ENCODE measurements around the gene USO1.
"Not testable (repeated sequence)": the region's sequence is repeated elsewhere in the genome, so short reads cannot be mapped to it uniquely, and the experiment has no call there.

The USO1 gene

DNA sequence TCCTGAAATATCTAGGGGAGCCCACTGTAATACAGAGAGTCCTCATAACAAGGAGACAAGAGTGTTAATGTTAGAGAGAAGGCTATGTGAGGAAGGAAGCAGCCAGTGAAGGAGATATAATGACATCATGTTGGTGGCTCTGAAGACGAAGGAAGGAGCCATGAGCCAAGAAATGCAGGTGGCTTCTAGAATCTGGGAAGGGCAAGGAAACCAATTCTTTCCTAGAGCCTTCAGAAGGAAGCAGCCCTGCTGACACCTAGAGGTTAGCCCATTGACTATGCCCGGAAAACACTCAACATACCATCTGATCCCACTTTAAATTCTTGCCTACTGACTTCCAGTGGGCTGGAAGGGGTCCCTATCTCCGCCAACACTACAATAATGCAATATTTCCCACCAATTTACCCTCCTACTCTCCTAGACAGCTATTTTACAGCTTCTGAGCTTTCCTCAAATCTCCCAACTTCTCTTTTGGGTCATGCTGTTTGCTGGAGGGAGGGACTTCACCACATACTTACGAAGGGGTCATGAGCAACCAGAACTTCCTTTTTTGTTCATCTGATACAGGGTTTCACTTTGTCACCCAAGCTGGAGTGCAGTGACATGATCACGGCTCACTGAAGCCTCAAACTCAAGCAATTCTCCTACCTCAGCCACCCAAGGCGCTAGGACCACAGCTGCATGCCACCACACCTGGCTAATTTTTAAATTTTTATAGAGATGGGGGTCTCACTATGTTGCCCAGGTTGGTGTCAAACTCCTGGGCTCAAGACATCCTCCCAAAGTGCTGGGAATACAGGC lies 26.0 kb upstream of the USO1 start:
- H3K4me3 Mint-ChIP-seq, result peak overlapping the region; percentile 9
- DNase-seq, result no peak

GRCh38 chr4:75698963-75699228 lies 25.5 kb upstream of the USO1 start:
- no peaks in the 10 kb centered on the region for H3K9me3 Mint-ChIP-seq
- H3K27me3 Mint-ChIP-seq, result no peaks in the 10 kb centered on the region
- peak overlapping the region; percentile 2 for H3K4me3 Mint-ChIP-seq
- DNase-seq, result no peak
- H3K27ac Mint-ChIP-seq, result peak overlapping the region; percentile 85
- peaks cover 35% of the 10 kb centered on the region for H3K4me1 Mint-ChIP-seq (ENCODE audit: low read depth)
- peaks cover 9% of the 10 kb centered on the region for H3K36me3 Mint-ChIP-seq (ENCODE audit: low read depth)

More for the DNA sequence above, 26.0 kb upstream of the USO1 start:
- peaks cover 10% of the 10 kb centered on the region for H3K36me3 Mint-ChIP-seq (ENCODE audit: low read depth)
- no peaks in the 10 kb centered on the region for H3K9me3 Mint-ChIP-seq
- H3K27me3 Mint-ChIP-seq, result no peaks in the 10 kb centered on the region
- peak overlapping the region; percentile 85 for H3K27ac Mint-ChIP-seq
- H3K4me1 Mint-ChIP-seq (ENCODE audit: low read depth), result peaks cover 35% of the 10 kb centered on the region

DNA sequence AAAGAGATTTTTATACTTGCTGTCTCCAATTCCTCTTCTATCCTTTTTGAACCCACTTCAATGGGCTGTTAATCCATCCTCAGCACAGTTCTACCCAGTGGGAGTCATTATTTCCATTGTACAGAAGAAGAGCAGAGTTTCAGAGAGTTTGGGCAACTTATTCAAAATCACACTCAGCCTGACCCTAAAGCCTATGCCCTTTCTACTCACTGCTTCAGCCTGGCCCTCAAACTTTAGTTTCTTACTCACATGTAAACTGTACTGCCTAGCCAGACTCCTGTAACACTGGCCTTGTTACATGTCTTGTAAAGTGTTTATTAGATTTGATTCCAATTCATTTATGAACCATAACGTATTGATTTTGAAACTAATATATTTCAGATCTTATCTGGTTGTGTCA lies 25.1 kb upstream of the USO1 start:
- Mint-ChIP-seq H3K4me3 (peak overlapping the region; percentile 2), H3K36me3 (ENCODE audit: low read depth) (peaks cover 6% of the 10 kb centered on the region), H3K4me1 (ENCODE audit: low read depth) (peaks cover 35% of the 10 kb centered on the region), H3K27me3 (no peaks in the 10 kb centered on the region), H3K9me3 (no peaks in the 10 kb centered on the region), H3K27ac (peak overlapping the region; percentile 85)
- DNase-seq, result no peak

- H3K4me1 Mint-ChIP-seq (ENCODE audit: low read depth), result peaks cover 17% of the 10 kb centered on the region
- no peak overlapping the region for H3K4me3 Mint-ChIP-seq
- no peak overlapping the region for H3K27ac Mint-ChIP-seq
- H3K36me3 Mint-ChIP-seq (ENCODE audit: low read depth), result peaks cover 3% of the 10 kb centered on the region
- H3K9me3 Mint-ChIP-seq, result no peaks in the 10 kb centered on the region
- no peaks in the 10 kb centered on the region for H3K27me3 Mint-ChIP-seq
- DNase-seq, result no peak
Measured at GRCh38 chr4:75702919-75703411, 21.4 kb upstream of the USO1 start.

GRCh38 chr4:75705198-75705977 lies 19.0 kb upstream of the USO1 start:
- H3K4me1 Mint-ChIP-seq (ENCODE audit: low read depth), result peaks cover 5% of the 10 kb centered on the region
- H3K27me3 Mint-ChIP-seq, result no peaks in the 10 kb centered on the region
- H3K36me3 Mint-ChIP-seq (ENCODE audit: low read depth), result peaks cover 3% of the 10 kb centered on the region
- H3K9me3 Mint-ChIP-seq, result no peaks in the 10 kb centered on the region
- no peak overlapping the region for H3K4me3 Mint-ChIP-seq
- no peak overlapping the region for H3K27ac Mint-ChIP-seq
- no peak for DNase-seq

DNA sequence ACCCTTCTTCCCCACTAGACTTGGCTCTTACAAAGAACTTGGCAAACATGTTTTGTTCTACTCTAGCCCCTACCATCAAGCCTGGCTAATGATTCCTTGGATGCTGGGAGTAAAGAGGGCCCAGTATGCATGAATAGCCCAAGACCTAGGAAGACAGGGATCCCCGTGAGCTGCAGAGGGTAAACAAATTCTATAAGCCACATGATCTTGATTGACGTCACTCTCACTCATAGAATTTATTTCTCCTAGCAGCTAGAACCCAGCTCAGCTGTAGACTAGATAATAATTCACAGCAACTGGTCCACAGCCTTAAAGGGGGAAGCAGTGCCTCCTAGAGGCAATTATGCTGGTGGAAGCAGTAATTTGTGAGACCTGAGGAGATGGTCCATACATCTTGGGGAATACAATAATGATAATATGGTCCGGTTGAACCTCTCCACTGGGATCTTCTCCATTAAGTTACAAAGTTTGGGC lies 16.1 kb upstream of the USO1 start:
- Mint-ChIP-seq H3K36me3 (ENCODE audit: low read depth) (peaks cover 3% of the 10 kb centered on the region), H3K27me3 (no peaks in the 10 kb centered on the region), H3K9me3 (no peaks in the 10 kb centered on the region), H3K4me3 (no peak overlapping the region), H3K4me1 (ENCODE audit: low read depth) (peaks cover 5% of the 10 kb centered on the region), H3K27ac (no peak overlapping the region)
- DNase-seq, result no peak

- Mint-ChIP-seq H3K27me3 (no peaks in the 10 kb centered on the region), H3K9me3 (no peaks in the 10 kb centered on the region), H3K4me3 (no peak overlapping the region), H3K27ac (no peak overlapping the region), H3K36me3 (ENCODE audit: low read depth) (peaks cover 3% of the 10 kb centered on the region), H3K4me1 (ENCODE audit: low read depth) (peaks cover 11% of the 10 kb centered on the region)
- no peak for DNase-seq
Measured at GRCh38 chr4:75710246-75710645, 14.1 kb upstream of the USO1 start.

DNA sequence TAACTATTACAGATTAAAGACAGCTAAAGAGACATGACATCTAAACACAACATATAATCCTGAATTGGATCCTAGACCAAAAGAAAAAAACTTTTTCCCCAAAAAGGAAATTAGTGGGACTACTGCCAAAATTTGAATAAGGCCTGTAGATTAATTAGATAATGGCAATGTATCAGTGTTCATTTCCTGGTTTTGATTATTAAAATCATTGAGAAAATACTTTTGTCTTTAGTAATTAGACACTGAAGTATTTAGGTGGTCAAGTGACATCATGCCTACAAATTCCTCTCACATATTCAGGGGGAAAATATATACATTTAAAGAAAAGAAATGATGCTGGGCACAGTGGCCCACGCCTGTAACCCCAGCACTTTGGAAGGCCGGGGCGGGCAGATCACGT lies 10.4 kb upstream of the USO1 start:
- Mint-ChIP-seq H3K9me3 (no peaks in the 10 kb centered on the region), H3K27me3 (no peaks in the 10 kb centered on the region), H3K36me3 (ENCODE audit: low read depth) (peaks cover 11% of the 10 kb centered on the region), H3K27ac (no peak overlapping the region), H3K4me1 (ENCODE audit: low read depth) (peaks cover 7% of the 10 kb centered on the region), H3K4me3 (no peak overlapping the region)
- no peak for DNase-seq

GRCh38 chr4:75714704-75715103 lies 9.7 kb upstream of the USO1 start:
- no peak for DNase-seq
- Mint-ChIP-seq H3K4me3 (no peak overlapping the region), H3K27me3 (no peaks in the 10 kb centered on the region), H3K36me3 (ENCODE audit: low read depth) (peaks cover 11% of the 10 kb centered on the region), H3K27ac (no peak overlapping the region), H3K9me3 (no peaks in the 10 kb centered on the region), H3K4me1 (ENCODE audit: low read depth) (peaks cover 7% of the 10 kb centered on the region)

GRCh38 chr4:75715105-75715799 lies 9.1 kb upstream of the USO1 start:
- peaks cover 7% of the 10 kb centered on the region for H3K4me1 Mint-ChIP-seq (ENCODE audit: low read depth)
- H3K36me3 Mint-ChIP-seq (ENCODE audit: low read depth), result peaks cover 11% of the 10 kb centered on the region
- DNase-seq, result no peak
- no peaks in the 10 kb centered on the region for H3K27me3 Mint-ChIP-seq
- no peak overlapping the region for H3K4me3 Mint-ChIP-seq
- no peak overlapping the region for H3K27ac Mint-ChIP-seq
- H3K9me3 Mint-ChIP-seq, result no peaks in the 10 kb centered on the region

DNA sequence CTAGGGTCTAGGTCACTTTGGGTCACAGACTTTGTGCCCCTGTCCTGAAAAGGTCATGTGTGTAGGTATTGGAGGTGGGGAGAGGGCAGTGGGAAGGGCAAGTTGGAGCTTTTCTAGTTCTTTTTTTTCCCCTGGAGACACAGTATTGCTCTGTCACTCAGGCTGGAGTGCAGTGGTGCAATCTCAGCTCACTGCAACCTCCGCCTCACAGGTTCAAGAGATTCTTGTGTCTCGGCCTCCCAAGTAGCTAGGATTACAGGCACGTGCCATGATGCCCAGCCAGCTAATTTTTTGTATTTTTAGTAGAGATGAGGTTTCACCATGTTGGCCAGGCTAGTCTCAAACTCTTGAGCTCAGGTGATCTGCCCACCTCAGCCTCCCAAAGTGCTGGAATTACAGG lies 8.3 kb upstream of the USO1 start:
- not testable (repeated sequence) for H3K4me1 Mint-ChIP-seq (ENCODE audit: low read depth); DNase-seq; H3K4me3 Mint-ChIP-seq; H3K27ac Mint-ChIP-seq; H3K9me3 Mint-ChIP-seq; H3K27me3 Mint-ChIP-seq
- peaks cover 11% of the 10 kb centered on the region for H3K36me3 Mint-ChIP-seq (ENCODE audit: low read depth)

GRCh38 chr4:75717408-75717807 lies 7.0 kb upstream of the USO1 start:
- no peaks in the 10 kb centered on the region for H3K27me3 Mint-ChIP-seq
- H3K36me3 Mint-ChIP-seq (ENCODE audit: low read depth), result peaks cover 11% of the 10 kb centered on the region
- no peak for DNase-seq
- peaks cover 16% of the 10 kb centered on the region for H3K4me1 Mint-ChIP-seq (ENCODE audit: low read depth)
- no peaks in the 10 kb centered on the region for H3K9me3 Mint-ChIP-seq
- no peak overlapping the region for H3K27ac Mint-ChIP-seq
- no peak overlapping the region for H3K4me3 Mint-ChIP-seq

DNA sequence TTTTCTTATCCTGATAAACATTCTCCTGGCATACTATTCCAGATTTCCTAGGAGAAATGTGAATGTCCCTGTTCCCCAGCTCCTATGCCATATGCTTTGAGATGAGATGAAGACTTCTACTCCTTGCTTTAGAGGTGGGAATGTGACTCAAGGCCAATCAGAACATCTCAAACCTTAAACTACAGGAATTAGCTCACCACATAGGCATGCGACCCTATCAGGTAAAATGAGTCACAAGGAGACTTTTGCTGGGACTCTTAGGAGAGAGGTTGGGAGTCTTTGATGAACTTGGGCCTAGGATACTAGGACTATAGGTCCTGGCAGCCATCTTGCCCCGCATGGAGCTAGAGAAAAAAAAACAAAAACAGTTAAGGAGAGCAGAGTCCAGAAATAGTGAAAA lies 5.8 kb upstream of the USO1 start:
- no peak overlapping the region for H3K27ac Mint-ChIP-seq

DNA sequence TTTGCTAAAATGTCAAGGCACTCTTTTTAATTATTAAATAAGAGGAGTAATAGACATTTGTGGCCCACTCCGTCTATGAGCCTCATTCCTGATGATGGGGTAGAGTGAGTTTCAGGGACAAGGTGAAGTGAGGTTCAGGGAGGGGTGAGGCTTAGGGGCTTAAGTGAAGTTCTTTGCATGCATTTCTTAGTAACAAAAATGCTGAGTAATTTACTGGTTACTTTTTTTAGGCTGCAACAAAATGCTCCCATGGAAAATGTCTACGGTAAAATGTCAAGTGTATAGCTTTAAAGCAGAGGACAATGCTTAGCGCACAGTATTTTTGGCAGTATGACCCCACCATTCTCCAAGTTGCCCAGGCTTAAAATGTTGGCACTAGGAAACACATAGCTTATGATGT lies 2.0 kb upstream of the USO1 start:
- Mint-ChIP-seq H3K36me3 (ENCODE audit: low read depth) (peaks cover 35% of the 10 kb centered on the region), H3K4me3 (no peak overlapping the region), H3K27ac (peak overlapping the region; percentile 14)

More for the DNA sequence above, 5.8 kb upstream of the USO1 start:
- H3K4me3 Mint-ChIP-seq, result no peak overlapping the region
- no peaks in the 10 kb centered on the region for H3K9me3 Mint-ChIP-seq
- H3K4me1 Mint-ChIP-seq (ENCODE audit: low read depth), result peaks cover 26% of the 10 kb centered on the region
- peaks cover 11% of the 10 kb centered on the region for H3K36me3 Mint-ChIP-seq (ENCODE audit: low read depth)
- no peak for DNase-seq
- H3K27me3 Mint-ChIP-seq, result no peaks in the 10 kb centered on the region

More for the DNA sequence above, 2.0 kb upstream of the USO1 start:
- DNase-seq, result no peak
- Mint-ChIP-seq H3K27me3 (no peaks in the 10 kb centered on the region), H3K4me1 (ENCODE audit: low read depth) (peaks cover 42% of the 10 kb centered on the region), H3K9me3 (no peaks in the 10 kb centered on the region)

Measured in activated T-cell treated with anti-CD3 and anti-CD28 coated beads, Interleukin-2, amount 50 U/mL, for 24 hours (primary cell).